HG03378 (cell line): ENCODE measurements around the gene EMILIN2.

Experiments
- ATAC-seq: cut with Tn5 transposase; IDR thresholded peaks from one replicate; pipeline ENCODE4 v1.9.1; 2021; ENCODE audit warnings: mild to moderate bottlenecking, moderate library complexity; ENCODE audit not compliant: unreplicated experiment

The EMILIN2 gene

GRCh38 chr18:2948038-2948437, 101.2 kb downstream of the EMILIN2 start:
- no peak for ATAC-seq

GRCh38 chr18:2952605-2953004, 105.8 kb downstream of the EMILIN2 start:
- no peak for ATAC-seq

- no peak for ATAC-seq
Measured at GRCh38 chr18:2953935-2954653, 107.3 kb downstream of the EMILIN2 start.

- no peak for ATAC-seq
Measured at GRCh38 chr18:2954869-2955645, 108.3 kb downstream of the EMILIN2 start.

GRCh38 chr18:2956056-2956455, 109.2 kb downstream of the EMILIN2 start:
- no peak for ATAC-seq

- peak; percentile 54 for ATAC-seq
Measured at GRCh38 chr18:2958819-2959298, 112.1 kb downstream of the EMILIN2 start.

GRCh38 chr18:2959341-2959740, 112.5 kb downstream of the EMILIN2 start:
- no peak for ATAC-seq

- no peak for ATAC-seq
Measured at GRCh38 chr18:2960983-2961696, 114.3 kb downstream of the EMILIN2 start.

GRCh38 chr18:2961821-2962220, 115.0 kb downstream of the EMILIN2 start:
- ATAC-seq, result no peak

- ATAC-seq, result no peak
Measured at GRCh38 chr18:2963048-2963447, 116.2 kb downstream of the EMILIN2 start.

GRCh38 chr18:2964361-2965010, 117.7 kb downstream of the EMILIN2 start:
- no peak for ATAC-seq
